H9 (cell line): Measurements from ENCODE around the gene RAD50. TPM values are rescaled to one million over a fixed set of nuclear protein-coding genes. Genes with fewer than 3 reads are reported as not detected.

Source experiments
- DNase-seq: peaks from one replicate; pipeline ENCODE4 v3.0.0-alpha.2; 2017
- H2AFZ ChIP-seq: one replicate; pipeline ENCODE4 v1.6.1; 2013; ENCODE audit warnings: mild to moderate bottlenecking, low read length, control low read depth, moderate library complexity
- H2AK5ac ChIP-seq: 2 replicates; pipeline ENCODE4 v1.6.1; 2013; ENCODE audit warnings: low read length, control low read depth, mixed read lengths; ENCODE audit not compliant: insufficient read length
- H2BK120ac ChIP-seq: one replicate; pipeline ENCODE4 v1.6.1; 2013; ENCODE audit warnings: low read depth, mild to moderate bottlenecking, low read length, control low read depth, inconsistent platforms; ENCODE audit not compliant: poor library complexity, severe bottlenecking
- H2BK12ac ChIP-seq: 2 replicates; pipeline ENCODE4 v1.6.1; 2013; ENCODE audit warnings: low read length, control low read depth, mixed read lengths, low read depth; ENCODE audit not compliant: insufficient read length
- H2BK15ac ChIP-seq: 2 replicates; pipeline ENCODE4 v1.6.1; 2013; ENCODE audit warnings: low read depth, low read length, control low read depth
- H2BK20ac ChIP-seq: one replicate; pipeline ENCODE4 v1.6.1; 2013; ENCODE audit warnings: low read depth, mild to moderate bottlenecking, low read length, control low read depth, inconsistent platforms; ENCODE audit not compliant: poor library complexity, severe bottlenecking
- H2BK5ac ChIP-seq: 2 replicates; pipeline ENCODE4 v1.6.1; 2013; ENCODE audit warnings: low read length, control low read depth, mixed read lengths; ENCODE audit not compliant: insufficient read length
- H3K14ac ChIP-seq: 2 replicates; pipeline ENCODE4 v1.6.1; 2013; ENCODE audit warnings: low read length, control low read depth; ENCODE audit not compliant: insufficient read depth
- H3K18ac ChIP-seq: 2 replicates; pipeline ENCODE4 v1.6.1; 2013; ENCODE audit warnings: low read depth, mild to moderate bottlenecking, mixed read lengths, low read length, control low read depth; ENCODE audit not compliant: insufficient read length
- H3K23ac ChIP-seq: 2 replicates; pipeline ENCODE4 v1.6.1; 2013; ENCODE audit warnings: low read length, control low read depth, mixed read lengths, low read depth; ENCODE audit not compliant: insufficient read length
- H3K23me2 ChIP-seq: 2 replicates; pipeline ENCODE4 v1.6.1; 2013; ENCODE audit warnings: low read depth, mild to moderate bottlenecking, mixed read lengths, low read length, control low read depth; ENCODE audit not compliant: insufficient read length, poor library complexity, severe bottlenecking
- H3K27ac ChIP-seq: 2 replicates; pipeline ENCODE4 v1.5.1; 2013; ENCODE audit warnings: low read length, control low read depth, mixed read lengths, low read depth; ENCODE audit not compliant: insufficient read length
- H3K27me3 ChIP-seq: 2 replicates; pipeline ENCODE4 v1.6.1; 2013; ENCODE audit warnings: low read length, control low read depth, inconsistent platforms; ENCODE audit not compliant: insufficient read depth
- H3K4ac ChIP-seq: 2 replicates; pipeline ENCODE4 v1.6.1; 2013; ENCODE audit warnings: low read depth, mild to moderate bottlenecking, control low read depth, inconsistent platforms, low read length, moderate library complexity
- H3K4me1 ChIP-seq: 2 replicates; pipeline ENCODE4 v1.6.1; 2013; ENCODE audit warnings: low read length, control low read depth, inconsistent platforms; ENCODE audit not compliant: insufficient read depth
- H3K4me2 ChIP-seq: 2 replicates; pipeline ENCODE4 v1.6.1; 2013; ENCODE audit warnings: low read length, control low read depth, mixed read lengths; ENCODE audit not compliant: insufficient read length, insufficient read depth
- H3K56ac ChIP-seq: 2 replicates; pipeline ENCODE4 v1.6.1; 2013; ENCODE audit warnings: low read depth, mild to moderate bottlenecking, mixed read lengths, low read length, control low read depth; ENCODE audit not compliant: insufficient read length
- H3K79me1 ChIP-seq: 2 replicates; pipeline ENCODE4 v1.6.1; 2013; ENCODE audit warnings: low read depth, mild to moderate bottlenecking, moderate library complexity, low read length, control low read depth, inconsistent platforms; ENCODE audit not compliant: insufficient read depth, poor library complexity, severe bottlenecking
- H3K79me2 ChIP-seq: 2 replicates; pipeline ENCODE4 v1.6.1; 2013; ENCODE audit warnings: low read length, control low read depth, inconsistent platforms; ENCODE audit not compliant: insufficient read depth
- H3K9ac ChIP-seq: 2 replicates; pipeline ENCODE4 v1.6.1; 2013; ENCODE audit warnings: low read length, control low read depth, mixed read lengths; ENCODE audit not compliant: insufficient read length; ENCODE audit errors: extremely low read depth
- H3K9me3 ChIP-seq: one replicate; pipeline ENCODE4 v1.6.1; 2013; ENCODE audit warnings: low read depth, low read length, inconsistent platforms; ENCODE audit not compliant: control insufficient read depth
- H3T11ph ChIP-seq: one replicate; pipeline ENCODE4 v1.6.1; 2013; ENCODE audit warnings: mild to moderate bottlenecking, low read length, control low read depth, inconsistent platforms
- H4K20me1 ChIP-seq: one replicate; pipeline ENCODE4 v1.6.1; 2013; ENCODE audit not compliant: control insufficient read depth, insufficient read length, insufficient read depth
- H4K5ac ChIP-seq: 2 replicates; pipeline ENCODE4 v1.6.1; 2013; ENCODE audit warnings: low read depth, mild to moderate bottlenecking, mixed read lengths, low read length, control low read depth; ENCODE audit not compliant: insufficient read length
- H4K8ac ChIP-seq: replicated peaks from 2 replicates; pipeline ENCODE4 v1.6.1; 2013; ENCODE audit warnings: low read length, control low read depth, mixed read lengths, low read depth; ENCODE audit not compliant: insufficient read length
- H4K91ac ChIP-seq: 2 replicates; pipeline ENCODE4 v1.6.1; 2013; ENCODE audit warnings: low read depth, mild to moderate bottlenecking, moderate library complexity, mixed read lengths, low read length, control low read depth; ENCODE audit not compliant: insufficient read length
- H3K27ac Mint-ChIP-seq, 3 experiments: 2 replicates in 2 of 3; 3 replicates in 1 of 3; pipeline ENCODE4 v1.8.0; 2020 to 2021; ENCODE audit warnings: mixed read lengths in 3 of 3, mild to moderate bottlenecking in 1 of 3, moderate library complexity in 1 of 3
- H3K27me3 Mint-ChIP-seq: 2 replicates; pipeline ENCODE4 v1.8.0; 2021; ENCODE audit warnings: low read depth, mild to moderate bottlenecking, moderate library complexity, mixed read lengths
- H3K36me3 Mint-ChIP-seq, 3 experiments: 2 replicates in 2 of 3; 3 replicates in 1 of 3; pipeline ENCODE4 v1.8.0; 2020 to 2021; ENCODE audit warnings: low read depth in 3 of 3, mixed read lengths in 3 of 3; ENCODE audit not compliant: insufficient read depth in 1 of 3
- H3K4me1 Mint-ChIP-seq, 2 experiments: 2 replicates each; pipeline ENCODE4 v1.8.0; 2020; ENCODE audit warnings: mixed read lengths in 2 of 2
- H3K4me3 Mint-ChIP-seq, 2 experiments: 2 replicates in 1 of 2; 3 replicates in 1 of 2; pipeline ENCODE4 v1.8.0; 2020 to 2021; ENCODE audit warnings: mild to moderate bottlenecking in 2 of 2, mixed read lengths in 2 of 2, moderate library complexity in 1 of 2
- H3K9me3 Mint-ChIP-seq, 2 experiments: 2 replicates in 1 of 2; 3 replicates in 1 of 2; pipeline ENCODE4 v1.8.0; 2020; ENCODE audit warnings: mild to moderate bottlenecking in 2 of 2, mixed read lengths in 2 of 2, moderate library complexity in 1 of 2
- CTCF ChIP-seq: fragments of 200-600 bp; sonication (generic); conservative IDR thresholded peaks from 3 replicates; pipeline ENCODE4 v1.8.0; 2021; ENCODE audit warnings: antibody characterized with exemption, mild to moderate bottlenecking
- total RNA-seq: library from RNA; stranded (reverse); gene quantifications from 2 replicates; pipeline ENCODE4 v1.2.1, GENCODE V29; 2021

The RAD50 gene
- total RNA-seq, 1 experiment from 2014 or later: 46.1 TPM

GRCh38 chr5:132525299-132525724, 31.5 kb upstream of the RAD50 start:
- no peak overlapping the region for H3K9ac ChIP-seq
- H2BK120ac ChIP-seq: no peak overlapping the region
- H3K36me3 Mint-ChIP-seq: no peaks in the 10 kb centered on the region
- no peak overlapping the region for H2BK15ac ChIP-seq
- H3K23me2 ChIP-seq: no peaks in the 10 kb centered on the region
- no peak overlapping the region for H3K27ac ChIP-seq
- no peak overlapping the region for H3K14ac ChIP-seq
- H3K27me3 Mint-ChIP-seq: peaks cover 15% of the 10 kb centered on the region
- no peaks in the 10 kb centered on the region for H3K79me2 ChIP-seq
- H4K8ac ChIP-seq: no peak overlapping the region
- no peak overlapping the region for H3K27ac Mint-ChIP-seq
- H2BK5ac ChIP-seq: no peak overlapping the region
- DNase-seq: no peak
- no peak overlapping the region for H3K4me3 Mint-ChIP-seq
- no peak overlapping the region for H2AFZ ChIP-seq
- H2BK12ac ChIP-seq: no peak overlapping the region
- H3K9me3 ChIP-seq: no peaks in the 10 kb centered on the region
- TF ChIP-seq CTCF: no peak
- no peak overlapping the region for H4K91ac ChIP-seq
- H3K4me2 ChIP-seq: no peak overlapping the region
- no peaks in the 10 kb centered on the region for H3K27me3 ChIP-seq
- no peak overlapping the region for H2BK20ac ChIP-seq
- no peak overlapping the region for H4K5ac ChIP-seq
- H4K20me1 ChIP-seq: no peaks in the 10 kb centered on the region
- H3K79me1 ChIP-seq: no peaks in the 10 kb centered on the region
- no peak overlapping the region for H3K4ac ChIP-seq
- no peak overlapping the region for H3K23ac ChIP-seq
- H3K9me3 Mint-ChIP-seq: peaks cover 8 to 11% of the 10 kb centered on the region in 2 experiments; a peak in 4 of 5 replicates
- no peaks in the 10 kb centered on the region for H3K4me1 ChIP-seq
- no peak overlapping the region for H2AK5ac ChIP-seq
- H3T11ph ChIP-seq: no peak overlapping the region
- no peak overlapping the region for H3K18ac ChIP-seq
- H3K56ac ChIP-seq: no peak overlapping the region
- H3K4me1 Mint-ChIP-seq: peaks cover 0 to 2% of the 10 kb centered on the region in 2 experiments; a peak in 2 of 4 replicates
